Activated T-helper 1 cell treated with anti-CD3 and anti-CD28 coated beads, Interleukin-2, amount 50 U/mL, for 16 hours (primary cell): ENCODE measurements around the gene HLX.

Source experiments
- DNase-seq, 2 donors: peaks; one replicate each; pipeline ENCODE4 v3.0.0-alpha.2; 2020; ENCODE audit warnings: low read depth in 1 of 2, low spot score in 1 of 2

HLX gene

DNA sequence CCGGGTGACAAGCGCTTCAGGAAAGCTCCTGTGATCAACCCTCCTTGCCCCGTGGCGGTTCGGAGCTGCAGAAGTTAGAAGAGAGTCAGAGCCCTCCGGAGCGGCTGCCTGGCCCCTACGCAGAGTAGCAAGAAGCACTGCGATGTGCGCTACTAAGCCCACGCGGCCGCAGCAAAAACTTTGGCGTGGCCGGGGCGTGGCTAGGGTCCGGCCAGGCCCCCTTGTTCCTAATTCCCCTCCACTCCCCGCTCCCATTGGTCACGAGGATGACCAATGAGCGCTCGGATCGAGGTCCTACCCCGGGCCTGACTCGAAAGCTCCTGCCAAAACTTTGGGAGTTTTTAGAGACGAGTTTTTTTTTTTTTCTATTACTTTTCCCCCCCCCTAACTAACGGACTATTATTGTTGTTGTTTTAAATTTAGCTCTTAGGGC lies at the start of gene HLX:
HLX (plus strand) TSS at position 368 of the 433 bp plus-strand sequence. CDS start 415 bp downstream, outside the sequence.
- DNase-seq: no peak

GRCh38 chr1:220833436-220833835 lies 45.8 kb upstream of the HLX start:
- DNase-seq: no peak

GRCh38 chr1:220834155-220834870 lies 44.9 kb upstream of the HLX start:
- no peak for DNase-seq

DNA sequence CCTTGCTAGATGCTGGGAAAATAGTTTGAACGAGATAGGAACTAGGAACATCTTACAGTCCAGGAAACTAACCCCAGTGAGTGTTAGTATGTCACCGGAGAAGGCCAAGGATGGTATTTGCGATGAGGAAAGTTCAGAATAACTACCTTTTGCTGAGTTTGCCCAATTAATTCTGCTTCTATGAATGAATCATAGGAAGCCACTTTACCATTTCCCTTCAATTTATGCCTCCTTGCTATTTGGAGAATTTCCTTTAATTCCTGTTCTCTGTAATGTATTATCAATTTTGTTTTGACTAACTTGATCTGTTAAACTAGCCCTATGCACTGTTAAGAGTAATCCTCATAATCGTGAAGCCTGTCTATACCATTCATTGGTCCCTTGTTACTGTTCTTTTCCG lies 40.7 kb upstream of the HLX start:
- DNase-seq: no peak

GRCh38 chr1:220839474-220839873 lies 39.8 kb upstream of the HLX start:
- DNase-seq: no peak

DNA sequence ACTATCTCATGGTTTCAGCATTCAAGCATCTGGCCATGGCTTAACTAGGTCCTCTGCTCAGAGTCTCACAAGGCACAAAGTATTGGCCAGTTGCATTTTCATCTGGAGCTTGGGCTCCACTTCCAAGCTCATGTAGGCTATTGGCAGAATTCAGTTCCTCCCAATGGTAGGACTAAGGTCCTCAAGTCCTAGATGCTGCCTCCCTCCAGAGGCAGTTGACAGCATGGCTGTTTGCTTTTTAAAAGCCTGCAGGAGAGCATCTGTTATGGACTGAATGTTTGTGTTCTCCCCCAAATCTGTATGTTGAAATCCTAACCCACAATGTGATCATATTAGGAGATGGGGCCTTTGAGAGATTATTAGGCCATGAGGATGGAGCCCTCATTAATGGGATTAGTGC lies 38.0 kb upstream of the HLX start:
- no peak for DNase-seq

- no peak for DNase-seq
These were observed 35.7 kb upstream of the HLX start for GRCh38 chr1:220843481-220844011.

DNA sequence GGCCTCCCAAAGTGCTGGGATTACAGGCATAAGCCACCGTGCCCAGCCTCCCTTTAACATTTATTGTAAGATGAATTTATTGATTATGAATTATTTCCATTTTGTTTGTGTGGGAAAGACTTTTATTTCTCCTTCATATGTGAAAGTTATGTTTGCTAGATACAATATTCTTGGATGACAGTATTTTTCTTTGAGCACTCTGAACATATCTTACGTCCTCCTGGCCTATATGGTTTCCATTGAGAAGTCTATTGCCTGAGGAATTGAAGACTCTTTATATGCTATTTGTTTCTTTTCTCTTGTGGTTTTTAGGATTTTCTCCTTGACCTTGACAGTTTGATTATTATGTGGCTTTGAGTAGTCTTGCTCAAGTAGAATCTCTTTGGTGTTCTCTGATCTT lies 26.8 kb upstream of the HLX start:
- DNase-seq: no peak

DNA sequence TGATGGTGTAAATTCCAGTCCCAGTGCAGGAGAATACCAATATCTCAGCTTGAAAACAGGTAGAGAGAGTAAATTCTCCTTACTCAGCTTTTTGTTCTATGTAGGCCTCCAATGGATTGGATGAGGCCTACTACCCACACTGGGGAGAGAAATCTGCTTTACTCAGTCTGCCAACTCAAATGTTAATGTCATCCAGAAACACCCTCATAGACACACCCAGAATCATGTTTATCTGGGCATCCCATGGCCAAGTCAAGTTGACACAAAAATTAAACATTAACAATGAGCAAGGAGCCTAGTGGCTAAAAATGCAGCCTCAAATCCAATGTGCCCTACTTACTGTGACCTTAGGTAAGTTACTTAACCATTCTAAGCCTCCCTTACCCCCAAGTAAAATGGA lies 6.9 kb upstream of the HLX start:
- no peak for DNase-seq

DNA sequence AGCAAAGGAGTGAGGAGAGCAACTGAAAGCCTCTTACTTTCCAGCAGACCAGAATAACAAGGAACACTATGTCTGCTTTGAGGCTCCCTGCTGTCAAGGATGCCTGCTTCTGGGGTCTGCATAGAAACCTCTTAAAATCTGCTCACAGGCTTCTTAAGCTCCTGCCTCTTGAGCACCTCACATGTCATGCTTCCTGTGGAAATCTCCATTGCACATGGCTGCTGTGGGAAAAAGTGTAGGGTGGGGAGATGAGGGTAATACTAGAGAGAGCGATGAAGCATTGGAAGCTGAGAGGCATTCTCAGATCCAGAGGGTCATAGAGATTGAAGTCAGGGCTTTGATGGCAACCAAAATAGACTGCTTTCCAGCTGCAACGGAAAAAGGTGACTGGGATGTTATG lies 6.2 kb upstream of the HLX start:
- DNase-seq: no peak

DNA sequence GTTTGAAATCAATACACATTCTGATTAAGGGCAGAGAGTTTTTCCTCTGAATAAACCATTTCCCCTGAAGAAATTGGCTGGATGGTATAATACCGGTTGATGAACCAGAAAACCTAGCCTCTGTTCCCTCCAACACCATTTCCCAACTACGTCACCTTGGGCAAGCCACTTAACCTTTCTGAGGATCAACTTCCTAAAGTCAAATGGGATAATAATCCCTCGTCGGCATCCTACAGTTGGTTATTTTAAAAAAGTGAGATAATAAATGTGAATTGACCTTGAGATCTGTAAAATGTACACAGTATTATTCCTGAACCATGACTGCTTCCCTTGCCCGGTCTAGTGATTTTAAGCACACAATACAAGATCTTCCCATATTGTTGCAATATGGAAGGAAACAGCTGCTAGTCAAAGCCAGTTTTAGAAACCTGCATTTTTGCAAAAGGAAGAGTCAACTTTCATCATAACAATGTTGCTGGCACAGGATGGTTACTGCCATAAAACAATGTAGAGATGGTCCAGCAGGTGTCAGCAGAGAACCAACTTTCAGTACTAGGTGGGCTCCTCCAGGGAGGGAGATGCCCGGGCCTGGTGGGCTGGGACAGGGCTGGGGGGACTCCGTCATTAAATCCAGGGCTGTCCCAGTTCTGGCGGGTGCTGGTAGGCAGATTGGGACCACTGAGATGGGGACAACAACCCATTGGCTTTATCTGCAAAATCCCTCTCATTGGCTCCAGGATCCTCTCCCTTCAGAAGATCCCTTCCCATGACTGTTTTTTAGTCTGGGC lies 5.2 kb upstream of the HLX start:
- no peak for DNase-seq

DNA sequence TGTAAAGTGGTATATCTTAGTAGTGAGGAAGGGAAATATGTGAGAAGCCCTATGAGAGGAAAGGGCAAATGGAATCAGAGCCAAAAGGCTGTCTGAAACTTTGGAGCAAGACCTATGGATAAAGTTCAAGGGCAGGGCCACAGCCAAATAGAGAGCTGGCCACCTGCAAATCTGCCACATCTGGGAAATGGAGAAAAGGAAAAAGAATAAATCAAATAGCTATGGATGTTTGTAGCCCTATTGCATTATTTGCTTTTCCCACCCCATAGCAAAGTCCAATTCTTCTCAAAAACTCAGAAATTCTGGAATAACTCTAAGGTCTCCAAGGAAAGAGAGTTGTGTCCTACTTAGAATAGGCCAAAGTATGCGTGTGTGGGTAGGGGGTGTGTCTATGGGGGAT lies 4.0 kb upstream of the HLX start:
- DNase-seq: no peak

GRCh38 chr1:220876511-220877376 lies 2.5 kb upstream of the HLX start:
- no peak for DNase-seq

GRCh38 chr1:220877377-220878095 lies 1.7 kb upstream of the HLX start:
- no peak for DNase-seq

GRCh38 chr1:220878191-220879075 lies 810 bp upstream of the HLX start:
- no peak for DNase-seq

DNA sequence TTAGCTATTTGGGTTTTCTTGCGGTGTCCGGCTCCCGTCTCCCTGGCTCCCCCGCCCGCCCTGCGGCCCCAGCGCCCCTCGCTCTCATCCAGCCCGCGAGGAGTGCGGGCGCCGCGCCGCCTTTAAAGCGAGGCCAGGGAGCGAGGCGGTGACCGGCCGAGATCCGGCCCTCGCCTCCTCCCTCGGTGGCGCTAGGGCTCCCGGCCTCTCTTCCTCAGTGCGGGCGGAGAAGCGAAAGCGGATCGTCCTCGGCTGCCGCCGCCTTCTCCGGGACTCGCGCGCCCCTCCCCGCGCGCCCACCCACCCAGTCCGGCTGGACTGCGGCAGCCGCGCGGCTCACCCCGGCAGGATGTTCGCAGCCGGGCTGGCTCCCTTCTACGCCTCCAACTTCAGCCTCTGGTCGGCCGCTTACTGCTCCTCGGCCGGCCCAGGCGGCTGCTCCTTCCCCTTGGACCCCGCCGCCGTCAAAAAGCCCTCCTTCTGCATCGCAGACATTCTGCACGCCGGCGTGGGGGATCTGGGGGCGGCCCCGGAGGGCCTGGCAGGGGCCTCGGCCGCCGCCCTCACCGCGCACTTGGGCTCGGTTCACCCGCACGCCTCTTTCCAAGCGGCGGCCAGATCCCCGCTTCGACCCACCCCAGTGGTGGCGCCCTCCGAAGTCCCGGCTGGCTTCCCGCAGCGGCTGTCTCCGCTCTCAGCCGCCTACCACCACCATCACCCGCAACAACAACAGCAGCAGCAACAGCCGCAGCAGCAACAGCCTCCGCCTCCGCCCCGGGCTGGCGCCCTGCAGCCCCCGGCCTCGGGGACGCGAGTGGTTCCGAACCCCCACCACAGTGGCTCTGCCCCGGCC lies 492 bp downstream of the HLX start:
- no peak for DNase-seq

DNA sequence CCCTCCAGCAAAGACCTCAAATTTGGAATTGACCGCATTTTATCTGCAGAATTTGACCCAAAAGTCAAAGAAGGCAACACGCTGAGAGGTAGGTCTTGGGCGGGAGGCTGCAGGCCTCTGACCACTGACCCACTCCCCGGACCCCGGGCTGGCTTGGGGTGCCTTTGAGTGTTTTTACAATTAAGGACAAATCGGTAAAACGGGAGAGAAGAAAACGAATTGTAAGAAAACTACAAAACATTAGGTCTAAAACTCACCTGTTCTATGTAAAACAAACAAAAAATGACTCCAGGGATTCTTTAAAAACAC lies 1.1 kb downstream of the HLX start:
- DNase-seq: no peak

DNA sequence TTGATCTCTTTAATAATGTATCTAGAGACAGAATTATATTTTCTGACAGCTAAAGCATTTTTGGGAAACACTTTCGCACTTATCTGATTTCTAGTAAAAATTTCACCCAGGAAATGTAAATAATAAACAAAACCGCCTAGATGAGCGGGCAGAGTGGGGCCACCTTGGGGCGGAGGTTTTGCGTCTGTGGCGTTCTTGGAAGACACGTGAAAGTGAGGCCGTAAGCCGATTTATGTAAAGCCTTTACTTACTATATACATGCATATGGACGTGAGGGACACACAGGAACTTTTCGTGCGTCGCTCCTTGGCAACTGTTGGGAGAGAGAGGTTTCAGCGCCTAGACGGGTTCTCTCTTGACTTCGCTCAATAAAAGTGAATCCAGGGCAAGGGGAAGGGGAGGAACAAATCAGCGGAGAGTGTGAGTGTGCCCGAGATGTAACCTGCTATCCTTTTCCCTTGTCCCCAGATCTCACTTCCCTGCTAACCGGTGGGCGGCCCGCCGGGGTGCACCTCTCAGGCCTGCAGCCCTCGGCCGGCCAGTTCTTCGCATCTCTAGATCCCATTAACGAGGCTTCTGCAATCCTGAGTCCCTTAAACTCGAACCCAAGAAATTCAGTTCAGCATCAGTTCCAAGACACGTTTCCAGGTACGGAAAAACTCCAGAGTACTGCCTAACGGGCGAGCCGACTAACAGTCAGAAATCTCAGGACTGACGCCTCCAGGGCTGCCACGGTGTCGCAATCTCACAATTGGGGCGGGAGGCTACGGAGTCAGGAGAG lies 1.7 kb downstream of the HLX start:
- no peak for DNase-seq
